ENCODE measurements around the gene LCK. TPM values are rescaled to one million over a fixed set of nuclear protein-coding genes. Genes with fewer than 3 reads are reported as not detected.

Gene LCK
- polyA plus RNA-seq, 3 donors: 1.0 to 3.3 (median 1.8) TPM

DNA sequence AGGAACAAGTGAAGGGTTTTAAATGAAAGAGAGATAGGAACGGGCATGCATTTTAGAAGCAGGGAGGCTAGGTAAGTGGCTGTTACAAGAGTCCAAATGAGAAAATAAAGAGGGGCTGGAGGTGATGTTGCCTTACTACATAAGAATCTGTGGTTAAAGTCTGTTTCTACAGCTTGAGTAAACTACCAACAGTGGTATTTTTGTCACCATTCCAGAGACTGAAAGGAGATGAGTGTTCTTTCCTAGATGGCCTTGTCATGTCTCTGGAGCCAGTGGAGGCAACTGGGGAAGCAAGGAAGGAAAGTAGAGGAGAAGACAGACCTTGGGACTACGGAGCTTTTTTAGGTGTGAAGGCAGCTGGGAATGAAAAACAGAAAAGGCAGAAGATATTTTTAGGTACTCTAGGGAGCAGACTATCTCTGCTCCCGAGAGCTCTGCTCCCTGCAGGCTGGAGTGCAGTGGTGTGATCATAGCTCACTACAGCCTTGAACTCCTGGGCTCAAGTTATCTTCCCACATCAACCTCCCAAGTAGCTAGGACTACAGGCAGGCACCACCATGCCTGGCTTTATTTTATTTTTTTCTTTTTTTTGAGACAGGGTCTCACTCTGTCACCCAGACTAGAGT is 53.0 kb downstream of the LCK start:
- no peak overlapping the region for H3K27ac ChIP-seq (ENCODE audit: low read depth, low read length)
- 86 to 94% (median 89%) methylated on average over 3 of the region's 3 CpGs for WGBS, 3 donors

DNA sequence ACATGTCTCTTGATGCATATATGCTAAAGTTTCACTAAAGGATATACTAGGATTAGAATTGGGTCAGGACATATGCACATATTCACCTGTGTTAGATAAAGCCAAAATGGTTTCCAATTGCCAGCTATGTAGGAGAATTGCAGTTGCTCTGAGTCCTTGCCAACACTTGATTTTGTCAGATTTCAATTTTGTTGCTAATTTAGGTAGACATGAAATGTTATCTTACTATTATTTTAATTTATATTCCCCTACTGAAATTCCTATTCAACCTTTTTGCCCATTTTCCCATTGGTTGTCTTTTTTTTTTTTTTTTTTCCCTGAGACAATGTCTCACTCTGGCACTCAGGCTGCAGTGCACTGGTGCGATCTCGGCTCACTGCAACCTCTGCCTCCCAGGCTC is 54.2 kb downstream of the LCK start:
- no peak overlapping the region for H3K27ac ChIP-seq (ENCODE audit: low read depth, low read length)
- WGBS, 3 donors: 98 to 100% (median 100%) methylated on average over 2 of the region's 2 CpGs

DNA sequence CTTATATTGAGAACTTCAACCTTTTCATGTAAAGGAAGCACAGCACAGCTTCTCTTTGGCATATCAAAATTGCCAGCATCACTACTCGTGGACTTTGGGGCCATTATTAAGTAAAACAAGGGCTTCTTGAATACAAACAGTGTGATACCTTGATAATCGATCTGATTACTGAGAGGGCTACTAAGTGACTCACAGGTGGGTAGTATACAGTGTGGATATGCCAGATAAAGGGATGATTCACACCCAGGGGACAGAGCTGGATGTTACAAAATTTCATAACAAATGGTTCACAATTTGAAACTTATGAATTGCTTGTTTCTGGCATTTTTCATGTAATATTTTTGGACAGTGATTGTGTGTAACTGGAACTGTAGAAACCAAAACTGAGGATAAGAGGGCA is 56.3 kb downstream of the LCK start:
- 72 to 79% (median 75%) methylated on average over 2 of the region's 2 CpGs for WGBS, 3 donors

DNA sequence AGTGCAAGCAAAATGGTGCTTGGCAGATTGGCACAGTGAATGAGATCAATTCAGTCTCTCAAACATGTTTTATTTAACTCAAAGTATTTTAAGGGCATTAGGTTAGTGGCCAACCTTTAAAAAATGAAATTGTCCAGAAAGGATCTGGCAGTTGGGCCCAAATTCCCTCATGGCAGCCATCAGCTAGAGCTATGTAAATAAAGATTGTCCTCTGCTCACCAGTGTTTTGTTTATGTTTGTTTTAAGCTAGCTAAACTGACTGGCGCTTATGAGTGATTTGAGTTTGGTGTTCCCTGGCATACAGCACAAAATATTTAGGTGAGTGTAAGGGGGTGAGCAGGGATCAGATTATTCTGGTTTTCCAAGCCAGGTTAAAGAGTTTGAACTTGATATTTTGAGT is 58.9 kb downstream of the LCK start:
- no peak overlapping the region for H3K27ac ChIP-seq (ENCODE audit: low read depth, low read length)
- 32 to 98% (median 98%) methylated on average over 1 of the region's 1 CpG for WGBS, 3 donors

More for the DNA sequence above, 56.3 kb downstream of the LCK start:
- H3K27ac ChIP-seq (ENCODE audit: low read depth, low read length): no peak overlapping the region

DNA sequence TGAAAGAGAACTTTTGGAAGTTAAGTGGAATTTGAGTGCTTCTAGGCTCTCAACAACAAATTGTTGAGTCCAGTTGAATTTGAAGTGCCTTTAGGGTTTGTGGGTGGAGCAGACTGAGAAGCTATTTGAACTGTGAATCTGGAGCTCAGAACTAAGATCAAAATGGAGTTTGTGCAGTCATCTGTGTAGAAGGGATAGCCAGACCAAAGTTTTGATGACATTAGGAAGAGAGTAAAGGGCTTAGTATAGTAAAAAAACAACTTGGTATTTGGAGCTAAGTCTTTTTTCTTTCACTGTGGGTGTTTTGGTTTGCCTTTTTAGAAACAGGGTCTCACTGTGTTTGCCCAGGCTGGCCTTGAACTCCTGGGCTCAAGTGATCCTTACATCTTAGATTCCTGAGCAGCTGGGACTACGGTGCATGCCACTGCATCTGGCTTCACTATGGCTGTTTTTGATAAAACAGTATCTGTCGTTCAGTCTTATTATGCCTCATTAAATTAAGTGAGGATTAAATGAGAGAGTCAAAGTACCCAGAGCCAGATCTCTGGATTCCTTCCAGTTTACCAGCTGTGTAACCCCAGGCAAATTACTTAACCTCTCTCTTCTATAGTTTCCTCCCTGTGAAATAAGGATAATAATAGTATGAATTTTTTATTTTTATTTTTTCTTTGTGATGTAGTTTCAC is 60.8 kb downstream of the LCK start:
- WGBS, 3 donors: 25 to 82% (median 72%) methylated on average over 2 of the region's 2 CpGs
- H3K27ac ChIP-seq (ENCODE audit: low read depth, low read length): no peak overlapping the region

DNA sequence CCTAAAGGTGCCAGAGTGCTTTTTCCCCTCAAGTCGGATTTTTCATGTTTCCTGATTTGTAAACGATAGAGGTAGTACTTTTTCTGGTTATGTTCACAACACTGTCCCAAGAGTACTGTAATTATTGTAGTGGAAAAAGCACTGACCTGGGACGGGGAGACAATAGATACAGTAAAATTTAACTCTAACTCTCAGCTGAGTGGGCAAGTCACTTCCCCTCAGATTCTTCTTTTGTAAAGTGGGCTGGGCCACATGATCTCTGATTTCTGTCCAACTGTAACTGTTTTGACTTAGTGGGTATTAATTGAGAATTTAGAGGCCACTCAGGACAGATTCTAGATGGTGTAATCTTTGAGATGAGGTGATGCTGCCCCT is 65.8 kb downstream of the LCK start:
- H3K27ac ChIP-seq (ENCODE audit: low read depth, low read length): no peak overlapping the region
- WGBS, 3 donors: 71 to 83% (median 73%) methylated on average over 3 of the region's 3 CpGs

DNA sequence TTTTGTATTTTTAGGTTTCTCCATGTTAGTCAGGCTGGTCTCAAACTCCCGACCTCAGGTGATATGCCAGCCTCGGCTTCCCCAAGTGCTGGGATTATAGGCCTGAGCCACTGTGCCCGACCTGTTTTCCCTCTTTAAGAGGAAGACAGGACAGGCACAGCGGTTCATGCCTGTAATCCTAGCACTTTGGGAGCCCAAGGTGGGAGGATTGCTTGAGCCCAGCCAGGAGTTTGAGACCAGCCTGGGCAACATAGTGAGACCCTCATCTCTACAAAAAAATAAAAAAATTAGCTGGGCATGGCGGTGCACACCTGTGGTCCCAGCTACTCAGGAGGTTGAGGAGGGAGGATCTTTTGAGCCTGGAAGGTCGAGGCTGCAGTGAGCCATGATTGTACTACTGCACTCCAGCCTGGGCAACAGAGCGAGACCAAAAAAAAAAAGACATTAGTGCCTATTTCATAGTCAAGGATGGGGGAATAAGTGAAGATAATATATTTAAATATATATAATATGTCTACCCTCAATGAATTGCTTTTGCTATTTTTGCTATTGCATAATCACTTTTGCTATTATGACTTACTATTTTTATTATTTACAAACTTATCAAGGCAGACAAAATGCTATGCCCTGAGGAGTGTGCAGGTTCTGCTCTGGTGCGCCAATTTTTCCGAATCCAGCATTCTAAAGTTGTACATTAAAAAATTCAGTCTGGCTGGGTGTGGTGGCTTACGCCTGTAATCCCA is 67.2 kb downstream of the LCK start:
- 95 to 96% (median 95%) methylated on average over 10 of the region's 10 CpGs for WGBS, 3 donors
- no peak overlapping the region for H3K27ac ChIP-seq (ENCODE audit: low read depth, low read length)

DNA sequence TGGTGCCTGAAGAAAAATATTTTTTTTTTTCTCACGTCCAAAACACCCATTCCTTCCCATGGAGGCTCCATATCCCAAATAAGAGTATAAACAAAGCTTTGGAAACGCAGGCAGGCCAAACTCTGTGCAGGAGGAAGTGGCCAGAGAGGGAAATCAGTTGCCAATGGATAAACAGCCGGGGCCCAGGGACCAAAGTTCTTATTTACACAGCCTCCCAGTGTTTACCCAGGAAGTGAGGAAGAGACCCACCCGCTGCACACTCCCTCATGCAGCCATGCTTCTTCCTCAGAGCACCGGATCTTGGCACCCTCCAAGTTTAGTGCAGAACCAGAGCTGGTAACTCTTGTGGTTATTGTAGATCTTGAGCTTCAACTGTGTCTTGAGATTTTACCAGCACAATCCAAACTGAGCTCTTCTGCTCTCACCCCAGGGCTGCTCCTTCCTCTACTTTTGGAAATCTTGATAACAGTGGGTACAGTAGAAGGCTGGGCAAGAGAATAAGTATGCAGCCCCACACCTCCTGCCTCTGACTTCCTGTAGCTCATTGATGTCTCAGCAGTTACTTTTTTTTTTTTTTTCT is 70.7 kb downstream of the LCK start:
- 12 to 51% (median 40%) methylated on average over 5 of the region's 5 CpGs for WGBS, 3 donors
- H3K27ac ChIP-seq (ENCODE audit: low read depth, low read length): no peak overlapping the region

DNA sequence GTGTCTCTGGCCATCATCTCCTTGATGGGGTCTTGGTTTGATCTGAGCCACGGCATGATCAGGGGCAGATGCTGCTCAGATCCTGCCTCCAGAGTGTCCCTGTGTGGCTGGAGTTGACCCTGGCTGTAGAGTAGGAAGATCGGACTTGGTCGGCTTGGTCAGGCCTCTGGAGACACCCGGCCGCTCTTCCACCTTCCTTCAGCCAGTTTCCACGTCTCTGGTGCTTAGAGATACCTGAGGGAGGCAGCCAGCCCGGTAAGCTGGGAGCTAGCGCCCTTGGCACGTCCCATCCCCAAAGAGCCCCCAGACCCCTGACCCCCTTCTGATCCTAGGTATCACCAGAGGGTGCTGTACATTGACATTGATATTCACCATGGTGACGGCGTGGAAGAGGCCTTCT is 76.1 kb downstream of the LCK start:
- WGBS, 3 donors: 94 to 96% (median 96%) methylated on average over 10 to 11 of the region's 11 CpGs
- no peak overlapping the region for H3K27ac ChIP-seq (ENCODE audit: low read depth, low read length)

DNA sequence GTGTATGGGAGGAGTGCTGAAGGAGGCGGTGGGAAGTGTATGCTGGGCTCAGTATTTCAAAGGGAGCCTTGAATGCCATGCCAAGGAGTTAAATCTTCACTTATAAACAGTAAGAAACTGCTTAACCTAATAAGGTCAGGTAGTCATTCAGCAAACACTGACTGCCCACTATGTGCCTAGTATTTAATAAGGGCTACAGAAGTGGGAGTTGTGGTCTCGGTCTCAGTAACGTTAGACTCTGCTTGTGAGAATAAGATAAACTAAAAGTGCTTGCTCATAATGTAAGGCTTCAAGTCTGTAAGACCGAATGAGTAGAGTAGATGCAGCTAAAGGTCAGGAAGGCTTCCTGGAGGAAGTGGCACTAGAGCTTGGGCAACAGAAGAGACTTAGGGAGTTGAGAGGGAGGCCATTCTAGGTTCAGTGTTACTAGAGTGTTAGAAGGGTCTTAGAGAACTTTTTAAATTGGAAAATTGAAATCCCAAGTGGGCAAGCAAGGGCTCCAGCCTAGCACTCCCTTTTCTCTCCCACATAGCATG is 78.9 kb downstream of the LCK start:
- H3K27ac ChIP-seq (ENCODE audit: low read depth, low read length): no peak overlapping the region
- WGBS, 3 donors: 91 to 93% (median 91%) methylated on average over 4 of the region's 4 CpGs

DNA sequence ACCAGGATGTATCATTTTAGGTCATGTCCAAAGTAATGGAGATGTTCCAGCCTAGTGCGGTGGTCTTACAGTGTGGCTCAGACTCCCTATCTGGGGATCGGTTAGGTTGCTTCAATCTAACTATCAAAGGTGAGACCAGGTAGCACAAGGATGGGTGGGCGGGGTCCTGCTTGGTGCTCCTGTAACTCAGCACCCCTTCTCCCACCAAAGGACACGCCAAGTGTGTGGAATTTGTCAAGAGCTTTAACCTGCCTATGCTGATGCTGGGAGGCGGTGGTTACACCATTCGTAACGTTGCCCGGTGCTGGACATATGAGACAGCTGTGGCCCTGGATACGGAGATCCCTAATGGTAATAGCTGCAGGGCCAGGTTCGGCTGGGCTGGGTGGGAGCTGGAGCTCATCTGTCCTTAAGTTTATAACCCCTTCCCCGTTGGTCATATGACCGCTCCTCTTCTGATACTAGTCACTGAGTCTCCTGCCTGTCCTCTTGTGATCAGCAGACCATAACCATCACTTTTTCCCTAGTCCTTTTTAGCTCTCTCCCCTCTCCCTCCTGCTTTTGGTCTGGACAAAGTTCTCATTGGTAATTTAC is 79.6 kb downstream of the LCK start:
- 88 to 93% (median 90%) methylated on average over 12 of the region's 12 CpGs for WGBS, 3 donors
- H3K27ac ChIP-seq (ENCODE audit: low read depth, low read length): no peak overlapping the region

DNA sequence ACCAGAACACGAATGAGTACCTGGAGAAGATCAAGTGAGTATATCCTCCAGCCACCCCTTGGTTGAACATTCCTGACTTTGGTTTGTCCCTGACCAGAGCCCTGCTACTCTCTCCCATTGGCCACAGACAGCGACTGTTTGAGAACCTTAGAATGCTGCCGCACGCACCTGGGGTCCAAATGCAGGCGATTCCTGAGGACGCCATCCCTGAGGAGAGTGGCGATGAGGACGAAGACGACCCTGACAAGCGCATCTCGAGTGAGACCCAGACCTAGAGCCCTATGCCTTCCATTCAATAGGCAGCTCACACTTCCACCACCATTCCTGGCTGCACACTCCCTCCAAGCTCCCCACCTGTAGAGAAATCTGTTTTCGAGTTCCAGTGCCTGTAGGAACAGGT is 80.5 kb downstream of the LCK start:
- no peak overlapping the region for H3K27ac ChIP-seq (ENCODE audit: low read depth, low read length)
- 88 to 92% (median 89%) methylated on average over 12 of the region's 12 CpGs for WGBS, 3 donors

DNA sequence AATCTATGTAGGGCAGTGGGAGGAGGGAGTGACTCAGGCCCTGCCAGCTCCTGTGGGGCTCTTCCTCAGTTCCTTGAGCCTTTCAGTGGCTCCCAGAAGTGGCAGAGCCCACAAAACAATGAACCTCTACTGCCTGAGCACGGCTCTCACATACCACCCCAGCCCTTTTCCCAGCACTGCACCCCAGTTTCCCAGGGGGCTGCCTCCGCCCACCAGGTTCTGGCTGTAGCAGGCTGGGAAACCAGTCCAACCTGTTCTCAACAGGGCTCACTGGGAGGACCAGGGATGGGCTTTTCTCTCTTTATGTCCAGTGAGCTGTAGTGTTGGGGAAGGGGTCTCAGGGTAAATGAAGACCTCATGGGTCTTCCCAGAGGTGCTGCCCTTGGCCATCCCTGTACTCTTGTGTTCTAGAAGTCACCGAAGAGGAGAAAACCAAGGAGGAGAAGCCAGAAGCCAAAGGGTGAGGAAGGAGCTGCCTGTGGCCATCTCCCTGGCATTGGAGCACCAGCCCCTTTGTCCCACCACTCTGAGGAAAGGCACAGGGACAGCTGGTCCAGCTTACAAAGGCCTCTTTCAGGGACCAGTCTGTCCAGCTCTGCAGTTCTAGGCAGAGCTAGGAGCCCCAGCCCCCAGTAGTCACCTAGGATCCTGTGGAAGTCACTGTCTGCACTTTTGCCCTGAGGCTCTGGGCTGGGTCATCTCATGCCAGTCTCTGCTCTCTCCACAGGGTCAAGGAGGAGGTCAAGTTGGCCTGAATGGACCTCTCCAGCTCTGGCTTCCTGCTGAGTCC is 81.4 kb downstream of the LCK start:
- WGBS, 3 donors: 83 to 95% (median 88%) methylated on average over 3 of the region's 3 CpGs
- no peak overlapping the region for H3K27ac ChIP-seq (ENCODE audit: low read depth, low read length)

DNA sequence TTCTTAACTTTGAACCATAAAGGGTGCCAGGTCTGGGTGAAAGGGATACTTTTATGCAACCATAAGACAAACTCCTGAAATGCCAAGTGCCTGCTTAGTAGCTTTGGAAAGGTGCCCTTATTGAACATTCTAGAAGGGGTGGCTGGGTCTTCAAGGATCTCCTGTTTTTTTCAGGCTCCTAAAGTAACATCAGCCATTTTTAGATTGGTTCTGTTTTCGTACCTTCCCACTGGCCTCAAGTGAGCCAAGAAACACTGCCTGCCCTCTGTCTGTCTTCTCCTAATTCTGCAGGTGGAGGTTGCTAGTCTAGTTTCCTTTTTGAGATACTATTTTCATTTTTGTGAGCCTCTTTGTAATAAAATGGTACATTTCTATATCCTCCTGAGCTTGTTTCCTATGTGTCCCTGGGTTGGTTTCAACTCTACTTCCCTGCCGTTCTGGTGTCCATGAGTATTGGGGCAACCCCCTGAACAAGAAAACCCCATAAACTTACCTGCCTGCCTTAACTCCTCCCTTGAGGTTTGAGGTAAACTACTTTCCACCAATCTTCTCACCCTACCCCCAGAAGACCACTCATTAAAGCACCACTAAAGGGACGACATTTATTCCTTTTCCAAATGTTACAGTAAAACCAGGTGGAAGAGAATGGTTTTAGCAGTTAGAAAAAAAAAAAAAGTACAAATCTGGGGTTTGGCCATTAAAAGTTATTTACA is 82.3 kb downstream of the LCK start:
- no peak overlapping the region for H3K27ac ChIP-seq (ENCODE audit: low read depth, low read length)
- WGBS, 3 donors: 80 to 87% (median 85%) methylated on average over 3 of the region's 3 CpGs

DNA sequence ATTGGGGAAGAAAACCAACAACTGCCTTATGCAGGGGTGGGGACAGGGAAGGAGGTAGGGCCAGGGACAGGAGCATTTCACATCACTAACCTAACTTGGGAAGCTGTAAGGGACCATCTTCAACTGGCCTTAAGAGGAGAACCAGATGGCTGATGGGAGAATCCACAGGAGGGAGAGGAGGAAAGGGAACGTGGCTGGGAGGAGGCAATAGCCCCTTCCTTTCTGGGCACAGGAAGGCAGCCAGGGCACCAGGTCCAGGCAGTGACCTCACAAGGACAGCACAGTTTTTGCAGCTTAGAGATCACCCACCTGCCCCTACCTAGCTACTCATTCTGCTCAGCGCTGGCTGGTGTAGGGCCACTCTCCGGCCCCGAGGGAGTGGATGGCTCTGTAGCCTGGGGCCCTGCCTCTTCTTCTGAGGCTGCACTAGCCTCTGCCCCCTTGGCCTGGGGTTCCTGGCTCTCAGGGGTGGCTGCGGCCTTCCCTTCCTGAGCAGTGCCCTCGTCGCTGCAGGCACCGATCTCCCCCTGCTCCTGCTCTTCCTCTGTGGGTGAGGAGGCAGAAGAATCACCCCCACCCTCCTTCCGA is 83.3 kb downstream of the LCK start:
- 45 to 74% (median 51%) methylated on average over 9 of the region's 9 CpGs for WGBS, 3 donors
- no peak overlapping the region for H3K27ac ChIP-seq (ENCODE audit: low read depth, low read length)

DNA sequence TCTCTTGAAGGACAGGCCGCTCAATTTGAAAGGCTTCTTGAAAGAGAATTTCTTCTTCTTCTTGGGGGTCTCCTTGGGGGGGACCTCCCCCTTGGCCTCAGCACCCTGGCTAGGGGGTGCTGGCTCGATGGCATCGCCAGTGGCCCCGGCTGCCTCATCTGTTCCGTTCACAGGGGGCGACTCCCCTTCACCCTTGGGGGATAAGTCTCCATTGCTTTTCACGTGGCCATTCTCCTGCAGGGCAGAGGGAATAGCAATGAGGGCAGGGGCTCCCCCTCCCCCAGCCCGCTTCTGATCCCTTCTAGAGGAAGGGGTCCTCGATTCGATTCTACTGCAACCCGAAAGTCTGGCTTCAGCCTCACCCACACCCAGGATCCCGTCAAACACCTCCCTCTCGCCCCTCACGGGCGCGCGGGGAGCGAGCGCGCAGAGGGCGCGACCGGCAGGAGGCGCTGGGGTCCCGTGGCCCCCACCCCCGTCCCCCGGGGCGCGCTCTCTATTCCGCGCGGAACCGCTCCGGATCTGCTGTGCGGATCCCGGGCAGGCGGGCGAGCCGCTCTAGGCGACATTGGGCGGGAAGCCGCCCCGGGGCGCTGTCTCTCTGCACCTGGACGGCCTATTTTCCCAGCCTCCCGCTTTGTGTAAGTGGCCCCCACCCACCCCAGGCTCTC is 83.9 kb downstream of the LCK start:
- WGBS, 3 donors: 2 to 5% (median 3%) methylated on average over 41 to 46 of the region's 46 CpGs
- no peak overlapping the region for H3K27ac ChIP-seq (ENCODE audit: low read depth, low read length)

DNA sequence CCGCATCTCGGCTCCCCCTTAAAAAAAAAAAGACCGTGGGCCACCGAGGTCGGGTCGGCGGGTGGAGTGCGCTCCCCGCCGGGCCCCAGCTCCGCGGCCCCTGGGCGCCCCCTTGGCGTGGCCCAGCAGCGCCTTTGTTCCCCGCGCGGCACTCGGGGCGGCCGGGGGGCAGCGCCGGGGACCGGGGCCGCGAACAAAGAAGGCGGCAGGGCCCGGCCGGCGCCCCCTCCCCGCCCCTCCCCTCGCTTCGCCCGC is 84.4 kb downstream of the LCK start:
- H3K27ac ChIP-seq (ENCODE audit: low read depth, low read length): no peak overlapping the region

More for the DNA sequence above, 84.4 kb downstream of the LCK start:
- 0% methylated on average over 12 to 33 of the region's 34 CpGs for WGBS, 3 donors
